GM04503 (cell line): ENCODE measurements around the gene FGD3.
"Not testable (repeated sequence)": the region's sequence is repeated elsewhere in the genome, so short reads cannot be mapped to it uniquely, and the experiment has no call there.

Experiments used
- DNase-seq: peaks from one replicate; pipeline ENCODE4 v3.0.0-alpha.2; 2012; ENCODE audit warnings: low read depth

Gene FGD3

DNA sequence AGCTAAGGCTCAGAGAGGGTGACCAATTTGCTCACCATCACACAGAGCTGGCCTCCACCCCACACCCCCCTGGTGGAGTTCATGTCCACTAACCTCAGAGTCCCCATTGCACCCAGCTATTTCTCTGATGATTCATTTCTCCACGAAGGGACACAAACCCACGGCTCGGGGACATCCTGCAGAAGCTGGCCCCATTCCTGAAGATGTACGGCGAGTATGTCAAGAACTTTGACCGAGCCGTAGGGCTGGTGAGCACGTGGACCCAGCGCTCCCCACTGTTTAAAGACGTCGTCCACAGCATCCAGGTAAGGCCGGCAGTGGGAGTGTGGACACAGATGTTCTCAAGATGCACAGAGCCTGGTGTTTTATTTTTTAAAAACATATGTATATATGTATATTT, 58.6 kb downstream of the FGD3 start:
- no peak for DNase-seq

DNA sequence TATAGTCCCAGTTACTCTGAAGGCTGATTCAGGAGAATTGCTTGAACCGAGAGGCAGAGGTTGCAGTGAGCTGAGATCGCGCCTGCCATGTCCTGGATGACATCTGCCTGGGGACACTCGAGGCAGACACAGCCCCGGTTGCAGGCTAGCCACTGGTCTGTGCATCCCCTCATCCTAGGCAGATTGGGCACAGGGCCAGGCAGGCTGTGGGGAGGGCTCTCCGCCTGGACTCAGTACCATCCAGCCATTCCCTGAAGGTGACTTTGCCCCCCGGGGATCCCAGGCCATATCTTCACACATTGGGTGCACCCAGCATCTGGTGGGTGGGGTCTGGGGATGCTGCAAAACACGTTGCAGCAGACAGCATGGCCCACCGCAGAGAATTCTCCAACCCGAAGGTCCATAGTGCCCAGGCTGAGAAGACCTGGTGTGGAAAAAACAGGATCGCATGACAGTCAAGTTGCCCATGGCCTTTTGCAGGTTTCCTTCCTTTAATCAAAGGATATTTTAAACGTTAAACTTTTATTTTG, 60.3 kb downstream of the FGD3 start:
- DNase-seq = no peak

DNA sequence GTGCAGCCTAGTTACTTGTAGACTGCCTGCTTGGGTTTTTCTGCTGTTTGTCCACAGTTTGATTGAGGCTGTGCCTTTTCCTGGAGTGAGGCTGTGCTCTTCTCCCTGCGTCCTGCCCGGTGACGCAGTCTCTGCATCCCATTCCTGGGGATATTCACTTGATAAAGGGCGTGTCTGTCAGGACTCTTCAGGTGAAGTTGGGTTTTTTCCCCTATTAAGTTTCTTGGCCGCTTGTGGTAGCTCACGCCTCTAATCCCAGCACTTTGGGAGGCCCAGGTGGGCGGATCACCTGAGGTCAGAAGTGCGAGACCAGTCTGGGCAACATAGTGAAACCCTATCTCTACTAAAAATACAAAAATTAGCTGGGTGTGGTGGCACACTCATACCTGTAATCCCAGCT, 61.1 kb downstream of the FGD3 start:
- no peak for DNase-seq

DNA sequence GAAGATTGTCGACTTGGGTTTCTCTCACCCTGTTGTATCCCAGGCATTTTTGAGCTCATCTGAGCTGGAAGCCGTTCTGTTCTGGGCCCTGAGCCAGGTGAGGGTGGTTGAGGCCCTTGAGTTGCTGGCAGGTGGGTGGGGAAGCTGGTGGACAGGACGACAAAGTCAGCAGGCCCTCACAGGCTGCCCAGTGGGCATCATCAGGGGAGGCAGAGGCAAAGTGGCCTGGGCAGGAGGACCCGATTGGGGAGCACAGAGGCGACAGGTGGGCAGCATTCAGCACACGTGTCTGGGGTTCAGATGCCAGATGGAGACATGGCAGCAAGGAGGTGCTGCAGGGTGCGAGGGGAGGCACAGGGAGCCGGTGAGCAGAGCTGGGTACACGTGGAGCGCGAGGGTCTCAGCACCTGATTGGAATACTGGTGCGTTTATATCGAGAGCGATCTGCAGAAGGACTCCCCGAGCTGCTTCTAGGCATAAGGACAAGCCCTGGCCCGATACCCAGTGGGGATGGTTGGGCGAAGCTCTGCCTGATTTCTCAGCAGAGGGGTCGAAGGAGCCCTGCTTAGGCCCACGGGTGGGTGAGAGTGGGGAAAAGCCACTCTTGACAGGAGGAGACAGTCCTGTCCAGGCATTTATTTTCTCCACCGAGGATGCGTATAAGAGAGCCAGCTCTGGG, 62.2 kb downstream of the FGD3 start:
- DNase-seq = no peak

DNA sequence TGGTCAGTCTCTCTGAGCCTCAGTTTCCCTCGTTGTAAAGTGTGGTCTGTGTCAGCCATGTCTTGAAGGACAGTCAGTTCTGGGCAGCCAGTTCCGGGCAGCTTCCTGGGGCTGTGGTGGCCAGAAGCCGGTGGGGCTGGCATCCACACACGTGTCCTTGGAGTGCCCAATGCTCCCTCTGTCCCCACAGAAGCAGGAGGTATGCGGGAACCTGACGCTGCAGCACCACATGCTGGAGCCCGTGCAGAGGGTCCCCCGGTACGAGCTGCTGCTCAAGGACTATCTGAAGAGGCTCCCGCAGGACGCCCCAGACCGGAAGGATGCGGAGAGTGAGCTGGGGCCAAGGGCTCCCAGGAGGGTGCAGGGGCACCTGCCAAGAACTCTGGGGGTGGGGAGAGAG, 62.7 kb downstream of the FGD3 start:
- DNase-seq = no peak

DNA sequence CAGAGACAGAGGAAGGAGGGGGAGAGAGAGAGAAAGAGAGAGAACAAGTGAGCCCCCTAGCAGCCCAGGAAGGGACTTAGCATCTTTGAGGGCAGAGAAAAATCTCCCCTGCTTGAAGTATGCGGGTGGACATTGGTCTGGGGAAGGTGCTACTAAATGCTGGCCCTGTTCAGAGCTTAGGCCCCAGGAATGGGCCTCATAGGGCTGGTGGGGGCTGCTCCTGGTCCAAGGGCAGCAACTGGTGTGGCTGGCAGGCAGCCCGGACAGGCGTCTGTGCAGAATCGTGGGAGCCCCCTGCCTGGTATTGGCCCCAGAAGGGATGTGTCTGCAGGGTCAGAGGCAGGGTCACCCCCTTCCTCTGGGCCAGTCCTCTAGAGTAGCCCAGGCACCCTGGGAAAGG, 63.4 kb downstream of the FGD3 start:
- DNase-seq = no peak

DNA sequence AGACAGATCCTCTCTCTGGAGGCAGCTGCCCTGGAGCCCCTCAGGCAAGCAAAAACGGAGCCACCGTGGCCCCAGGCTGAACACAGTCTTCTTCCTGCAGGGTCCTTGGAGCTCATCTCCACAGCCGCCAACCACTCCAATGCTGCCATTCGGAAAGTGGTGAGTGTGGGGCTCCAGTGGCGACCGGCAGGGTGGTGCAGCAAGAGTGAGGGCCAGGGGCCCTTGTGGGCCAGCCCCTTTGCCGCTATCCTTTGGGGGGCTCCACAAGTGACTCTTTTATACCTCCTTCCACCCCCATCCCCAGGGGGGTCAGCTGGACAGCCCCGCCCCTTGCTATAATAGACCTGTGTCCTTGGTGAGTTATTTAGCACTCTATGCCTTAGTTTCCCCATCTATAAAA, 63.8 kb downstream of the FGD3 start:
- DNase-seq = no peak

DNA sequence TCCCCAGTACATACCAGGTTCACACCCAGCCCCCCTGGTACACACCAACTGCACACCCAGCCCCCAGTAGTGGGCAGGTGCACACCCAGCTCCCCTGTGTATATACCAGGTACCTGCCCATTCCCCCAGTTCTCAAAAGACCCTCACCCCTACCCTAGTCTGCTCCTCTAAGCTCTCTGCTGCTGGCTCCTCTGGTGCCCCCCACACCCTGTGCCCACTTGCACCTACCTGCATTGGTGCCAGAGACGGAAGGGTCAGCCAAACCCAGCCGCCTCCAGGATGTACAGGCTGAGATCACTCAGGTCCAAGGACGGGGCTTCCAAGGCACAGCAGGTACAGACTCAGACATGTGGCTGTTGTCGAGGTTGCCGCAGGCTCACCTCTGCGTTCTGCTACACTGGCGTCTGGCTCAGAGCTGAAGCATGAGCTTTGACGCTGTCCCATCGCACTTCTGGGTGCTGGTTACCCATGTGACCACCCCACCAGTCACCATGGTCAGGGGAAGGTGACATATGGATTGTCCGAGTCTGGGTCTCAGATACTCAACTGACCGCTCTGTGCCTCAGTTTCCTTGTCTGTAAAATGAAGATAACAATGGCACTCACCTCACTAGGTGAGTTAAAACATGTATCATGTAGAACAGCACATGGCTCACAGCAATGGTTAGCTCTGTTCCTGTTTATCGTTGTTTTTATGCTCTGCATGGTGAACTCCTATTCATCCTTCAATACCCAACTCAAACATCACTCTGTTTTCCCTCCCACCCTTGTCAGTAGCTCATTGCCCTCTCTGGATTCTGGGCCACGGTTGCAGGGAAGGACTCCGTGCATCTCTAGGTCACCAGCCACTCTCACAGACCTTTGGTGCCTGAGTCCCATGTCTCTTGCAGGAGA, 65.9 kb downstream of the FGD3 start:
- DNase-seq = no peak

DNA sequence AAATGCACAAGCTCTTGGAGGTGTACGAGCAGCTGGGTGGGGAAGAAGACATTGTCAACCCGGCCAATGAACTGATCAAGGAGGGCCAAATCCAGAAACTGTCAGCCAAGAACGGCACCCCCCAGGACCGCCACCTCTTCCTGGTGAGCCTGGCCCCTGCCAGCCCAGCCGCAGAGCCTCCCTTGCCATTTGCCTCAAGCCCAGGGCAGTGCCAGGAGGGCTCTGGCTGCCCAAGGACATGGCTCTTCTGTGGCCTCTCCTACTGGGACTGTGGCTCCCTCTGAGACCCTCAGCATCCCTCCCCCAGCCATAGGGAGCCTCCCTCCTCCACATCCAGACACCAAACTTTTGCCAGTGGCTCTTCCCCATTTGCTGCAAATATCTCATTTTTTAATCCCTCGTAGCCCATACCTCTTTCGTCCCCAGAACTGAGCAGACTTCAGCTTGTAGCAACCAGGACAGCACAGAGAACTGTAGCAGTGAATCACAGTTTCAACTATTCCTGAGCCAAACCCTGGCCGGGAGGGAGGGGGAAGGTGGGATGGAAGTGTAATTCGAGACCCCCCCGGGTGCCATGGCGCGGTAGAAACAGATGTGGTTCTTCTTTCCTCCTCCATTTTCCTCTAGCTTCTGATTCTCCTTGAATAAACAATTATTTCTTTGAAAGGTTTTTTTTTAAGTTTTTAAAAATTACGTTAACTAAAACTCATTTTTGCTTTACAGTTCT, 66.7 kb downstream of the FGD3 start:
- no peak for DNase-seq

DNA sequence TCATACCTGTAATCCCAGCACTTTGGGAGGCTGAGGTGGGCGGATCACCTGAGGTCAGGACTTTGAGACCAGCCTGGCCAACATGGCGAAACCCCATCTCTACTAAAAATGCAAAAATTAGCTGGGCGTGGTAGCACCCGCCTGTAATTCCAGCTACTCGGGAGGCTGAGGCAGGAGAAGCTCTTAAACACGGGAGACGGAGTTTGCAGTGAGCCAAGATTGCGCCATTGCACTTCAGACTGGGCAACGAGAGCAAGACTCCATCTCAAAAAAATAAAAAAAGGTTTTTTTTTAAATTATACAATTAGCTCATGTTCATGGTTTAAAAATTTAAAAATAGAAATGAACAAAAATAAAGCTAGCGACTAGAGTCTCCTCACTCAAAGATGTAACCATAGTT, 67.9 kb downstream of the FGD3 start:
- not testable (repeated sequence) for DNase-seq

DNA sequence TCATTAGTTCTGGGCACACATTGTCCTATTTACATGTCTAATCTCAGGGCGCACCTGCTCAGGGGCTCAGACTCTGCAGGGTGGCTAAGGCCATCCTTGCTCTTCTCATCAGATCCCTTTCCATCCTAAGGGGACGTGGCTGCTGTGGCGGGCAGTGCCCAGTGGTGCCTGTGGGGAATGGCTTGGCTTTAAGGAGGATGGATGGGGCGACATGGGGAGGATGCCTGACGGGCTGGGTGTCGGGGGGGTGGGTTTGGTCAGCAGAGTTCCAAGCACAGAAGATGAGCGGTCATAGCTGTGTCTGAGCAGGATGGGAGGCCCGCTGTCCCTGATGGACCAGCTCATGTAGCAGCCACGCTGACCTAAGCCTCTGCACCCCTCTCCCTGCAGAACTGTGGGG, 70.3 kb downstream of the FGD3 start:
- DNase-seq = no peak

DNA sequence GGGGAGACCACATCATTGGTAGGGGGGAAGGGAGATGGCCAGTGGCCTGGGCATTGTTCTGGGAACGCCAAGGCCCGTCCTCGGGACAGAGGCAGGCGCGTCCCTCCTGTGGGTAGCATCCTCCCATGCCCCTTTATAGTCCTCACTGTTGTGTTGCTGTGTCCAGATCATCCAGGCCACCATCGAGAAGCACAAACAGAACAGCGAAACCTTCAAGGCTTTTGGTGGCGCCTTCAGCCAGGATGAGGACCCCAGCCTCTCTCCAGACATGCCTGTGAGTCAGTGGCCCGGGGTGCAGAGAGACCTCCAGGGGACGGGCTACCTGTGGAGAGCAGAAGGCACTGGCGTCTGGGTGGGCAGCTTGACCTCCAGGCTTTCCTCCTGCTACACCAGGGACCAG, 72.8 kb downstream of the FGD3 start:
- DNase-seq = no peak

DNA sequence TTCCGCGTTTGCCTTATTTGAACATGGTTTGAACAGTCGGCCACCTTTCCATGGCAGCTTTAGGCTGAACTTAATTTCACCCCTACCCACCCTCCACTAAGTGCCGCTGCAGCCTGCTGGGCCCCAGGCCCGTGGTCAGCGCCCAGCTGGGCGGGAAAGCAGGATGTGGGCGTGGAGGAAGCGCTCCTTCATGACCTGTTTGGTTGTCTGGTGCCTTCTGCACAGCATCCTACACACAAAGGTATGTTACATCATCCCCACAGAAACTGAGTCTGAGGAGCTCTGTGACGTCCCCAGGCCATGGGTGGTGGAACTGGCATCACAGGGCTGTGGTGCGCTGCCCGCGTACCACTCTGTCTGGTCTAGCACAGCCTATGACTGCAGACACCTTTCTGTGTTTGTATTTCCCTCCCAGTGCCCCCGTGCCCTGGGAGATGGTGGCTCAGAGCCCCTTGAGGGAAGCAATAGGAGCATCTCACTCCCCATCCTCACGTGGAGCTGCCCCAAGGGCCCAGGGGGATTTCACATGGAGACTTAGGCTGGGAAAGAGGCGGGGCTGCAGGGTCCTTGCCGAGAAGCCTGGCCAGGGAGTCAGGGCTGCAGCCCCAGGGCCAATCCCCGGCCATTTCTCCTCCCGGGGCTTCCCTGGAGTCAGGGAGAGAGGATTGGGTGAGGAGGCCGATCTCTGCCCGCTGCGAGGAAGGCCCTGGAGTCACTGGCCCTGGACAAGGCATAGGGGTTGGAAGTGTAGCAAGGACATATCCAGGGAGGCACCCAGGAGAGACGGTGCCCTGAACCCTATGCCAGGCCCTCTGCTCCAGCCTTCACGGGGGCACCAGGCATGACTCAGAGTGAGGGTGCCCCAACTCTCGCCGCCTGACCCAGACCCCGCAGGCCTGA, 73.7 kb downstream of the FGD3 start:
- DNase-seq = no peak

DNA sequence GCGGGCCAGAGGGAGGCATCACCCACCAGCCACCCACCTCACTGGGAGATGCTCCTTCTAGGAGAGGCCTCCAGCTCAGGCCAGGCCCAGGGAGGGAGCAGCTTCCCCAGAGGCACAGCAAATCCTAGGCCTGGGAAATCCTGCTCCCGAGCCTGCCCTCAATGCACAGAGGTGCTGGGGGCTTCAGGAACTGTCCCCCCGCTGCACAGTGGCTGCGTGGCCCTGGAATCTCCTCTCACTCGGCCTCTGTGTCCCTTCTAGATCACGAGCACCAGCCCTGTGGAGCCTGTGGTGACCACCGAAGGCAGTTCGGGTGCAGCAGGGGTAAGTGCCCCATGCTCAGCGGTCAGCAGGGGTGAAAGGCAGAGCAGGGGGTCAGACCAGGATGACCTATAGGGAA, 74.7 kb downstream of the FGD3 start:
- no peak for DNase-seq

DNA sequence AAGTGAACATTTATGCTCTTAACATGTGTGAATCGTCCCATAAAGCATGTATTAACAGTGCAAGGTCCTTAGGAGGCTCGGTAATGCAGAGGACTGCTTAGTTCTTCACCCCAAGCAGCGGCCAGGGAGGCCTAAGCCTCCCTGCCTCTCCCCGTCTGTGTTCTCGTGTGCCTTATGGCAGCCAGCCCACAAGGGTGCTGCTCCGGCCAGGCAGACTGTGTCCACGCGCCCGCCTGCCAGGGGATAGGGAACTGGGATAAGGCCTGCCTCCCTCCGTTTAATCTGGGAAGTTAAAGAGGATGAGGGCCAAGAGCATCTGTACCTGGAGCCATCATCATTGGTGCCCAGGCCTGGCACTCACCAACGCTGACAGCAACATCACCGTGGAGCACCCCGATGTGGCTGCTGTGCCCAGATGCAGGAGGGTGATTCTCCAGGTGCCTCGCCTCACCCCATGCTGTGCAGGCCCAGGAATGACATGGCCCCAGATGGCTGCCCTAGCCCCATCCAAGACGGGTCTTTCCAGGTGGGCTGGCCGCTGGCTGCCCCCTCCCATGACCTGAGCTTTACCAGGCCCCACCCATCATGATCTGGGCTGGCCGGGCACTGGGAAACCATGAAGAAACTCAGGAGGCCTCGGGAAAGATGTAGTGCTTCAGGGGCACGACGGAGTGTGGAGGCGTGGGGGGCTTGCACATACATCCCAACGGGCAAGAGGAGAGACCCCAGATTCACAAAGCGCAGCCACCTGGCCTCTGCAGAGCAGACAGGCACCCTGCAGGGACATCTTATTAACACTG, 75.6 kb downstream of the FGD3 start:
- DNase-seq = no peak

DNA sequence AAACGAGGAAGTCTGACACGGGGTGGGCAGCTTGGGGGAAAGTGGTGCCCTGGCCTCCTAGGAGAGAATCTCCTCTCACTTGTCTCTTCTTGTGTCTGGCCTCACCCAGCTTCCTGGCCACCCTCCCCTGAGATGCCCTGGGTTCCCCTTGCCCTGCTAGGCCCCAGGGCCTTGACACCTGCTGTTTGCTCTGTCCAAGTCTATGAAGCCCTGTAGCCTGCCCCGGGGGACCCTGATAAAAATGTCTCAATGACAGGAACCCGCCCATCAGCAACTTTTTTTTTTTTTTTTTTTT, 76.1 kb downstream of the FGD3 start:
- no peak for DNase-seq

DNA sequence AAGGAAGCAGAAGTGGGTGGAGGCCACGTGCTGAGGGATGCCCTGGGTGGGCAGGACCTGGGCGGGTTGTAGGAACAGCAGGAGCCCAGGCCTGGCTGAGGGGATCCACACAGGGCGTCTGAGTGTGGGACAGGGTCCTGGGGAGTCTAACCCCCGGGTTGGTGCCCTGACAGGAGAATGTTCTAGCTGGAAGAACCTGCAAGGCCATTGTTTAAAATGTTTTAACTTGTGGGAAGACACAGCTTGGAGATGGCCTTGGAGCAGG, 77.3 kb downstream of the FGD3 start:
- DNase-seq = no peak

DNA sequence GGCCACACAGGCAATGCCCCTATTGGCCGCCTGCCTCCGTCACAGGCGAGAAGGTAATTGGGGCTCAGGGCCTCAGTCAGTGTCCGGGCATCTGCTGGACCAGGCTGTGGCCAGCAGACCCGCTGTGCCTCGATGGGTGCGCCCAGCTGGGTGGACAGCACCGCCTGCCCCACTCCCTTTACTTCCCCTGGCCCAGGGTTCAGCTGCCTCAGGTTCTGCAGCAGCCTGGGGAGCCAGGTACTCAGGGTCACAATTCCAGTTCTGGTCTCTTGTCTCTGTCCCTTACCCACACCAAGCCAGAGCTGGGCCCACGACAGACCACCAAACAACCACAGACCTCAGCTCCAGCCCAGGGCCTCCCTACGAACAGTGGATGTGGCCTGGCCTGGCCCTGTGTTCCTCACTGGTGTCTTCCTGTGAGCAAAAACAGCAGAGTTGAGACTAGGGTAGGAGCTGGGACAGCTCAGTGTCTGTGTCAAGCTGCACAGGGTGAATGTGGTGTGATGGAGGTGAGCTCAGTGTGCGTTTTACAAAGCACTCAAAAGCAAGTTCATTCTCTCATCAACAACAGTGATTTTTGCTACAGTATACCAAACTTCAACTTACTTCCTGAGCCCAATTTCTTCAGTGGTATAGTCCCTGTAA, 77.8 kb downstream of the FGD3 start:
- DNase-seq = no peak

DNA sequence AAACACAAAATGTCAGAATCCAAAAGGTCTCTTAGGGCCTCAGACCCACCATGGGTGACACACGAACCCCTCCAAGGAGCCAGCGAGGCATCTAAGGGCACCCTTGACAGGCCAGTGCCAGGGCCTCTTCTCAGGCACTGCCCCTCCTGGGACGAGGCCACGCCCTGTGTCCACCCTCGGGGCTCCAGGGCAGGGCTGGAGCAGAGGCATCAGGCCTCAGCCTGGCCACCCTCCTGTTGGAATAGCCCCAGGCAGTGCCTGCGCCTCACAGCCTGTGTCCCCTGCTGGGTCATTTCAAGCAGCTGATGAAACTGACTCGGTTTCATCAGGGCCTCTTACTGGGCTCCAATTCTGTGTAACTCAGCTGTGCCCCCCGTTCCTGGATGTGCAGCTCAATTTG, 78.4 kb downstream of the FGD3 start:
- no peak for DNase-seq

DNA sequence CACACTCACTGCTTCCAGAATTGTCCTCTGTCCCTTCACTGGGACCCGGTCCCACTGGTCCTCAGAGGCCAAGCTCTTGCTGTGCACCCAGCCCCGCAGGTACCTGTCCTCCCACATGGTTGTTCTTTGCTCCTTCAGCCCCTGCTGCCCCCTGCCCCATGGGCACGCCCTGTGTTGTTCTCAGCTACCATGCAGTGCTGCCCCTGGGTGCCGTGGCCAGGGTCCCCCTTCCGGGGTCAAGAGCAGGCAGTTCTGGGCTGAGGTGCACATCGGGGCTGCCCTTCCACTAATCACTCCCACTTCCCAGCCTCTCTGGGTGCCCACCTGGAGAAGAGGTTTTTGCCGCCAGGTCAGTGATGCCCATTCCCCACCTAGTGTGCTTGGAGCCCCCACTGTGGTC, 79.3 kb downstream of the FGD3 start:
- no peak for DNase-seq

DNA sequence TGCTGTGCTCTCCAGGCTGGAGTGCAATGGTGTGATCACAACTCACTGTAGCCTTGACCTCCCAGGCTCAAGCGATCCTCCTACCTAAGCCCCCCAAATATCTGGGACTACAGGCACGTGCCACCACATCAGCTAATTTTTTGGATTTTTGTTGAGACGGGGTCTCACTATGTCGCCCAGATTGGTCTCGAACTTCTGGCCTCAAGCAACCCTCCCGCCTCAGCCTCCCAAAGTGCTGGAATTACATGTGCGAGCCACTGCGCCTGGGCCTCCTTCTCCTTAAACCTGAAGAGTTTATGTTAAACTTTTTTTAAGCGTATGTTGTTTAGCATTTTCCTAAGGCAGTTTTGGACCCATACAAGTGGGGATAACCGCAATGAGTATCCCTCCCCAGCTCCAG, 80.4 kb downstream of the FGD3 start:
- no peak for DNase-seq
